H54 (cell line): ENCODE results near the gene XRCC4.
A peak's percentile ranks its signal among the peaks of the same experiment; 100 is the strongest.
"Not testable (repeated sequence)": the region's sequence is repeated elsewhere in the genome, so short reads cannot be mapped to it uniquely, and the experiment has no call there.

ENCODE experiments used
- DNase-seq: peaks from one replicate; pipeline ENCODE4 v3.0.0; 2011; ENCODE audit warnings: low spot score, mixed read lengths; ENCODE audit not compliant: insufficient read length
- FAIRE-seq: peaks from 3 replicates; lab custom pipeline; 2011; peaks lifted over from hg19 to GRCh38; lab: Jason Lieb, UNC
- POLR2A ChIP-seq: IDR thresholded peaks from 2 replicates; pipeline ENCODE4 v1.6.1; 2011; ENCODE audit warnings: low read depth, mild to moderate bottlenecking, low read length

Gene XRCC4

DNA sequence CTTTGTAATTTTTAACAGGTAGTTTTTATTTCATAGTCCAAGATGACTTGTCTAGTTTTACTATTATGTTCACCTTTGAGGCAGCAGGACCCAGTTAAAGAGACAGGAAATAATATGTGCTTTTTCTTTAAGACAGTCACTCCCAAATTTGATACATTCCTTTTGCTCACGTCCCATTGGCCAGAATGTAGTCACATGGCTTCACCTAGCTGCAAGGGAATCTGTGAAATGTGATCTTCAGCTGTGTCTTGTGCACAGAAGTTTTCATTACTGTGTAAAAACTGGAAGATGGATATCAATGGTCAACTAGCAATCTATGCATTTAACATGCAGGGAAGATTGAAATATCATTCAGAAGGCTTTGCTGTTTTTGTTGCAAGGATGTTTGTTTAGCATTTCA, 41.1 kb downstream of the XRCC4 start:
- no peak for TF ChIP-seq POLR2A
- FAIRE-seq (no peak), DNase-seq (no peak)

DNA sequence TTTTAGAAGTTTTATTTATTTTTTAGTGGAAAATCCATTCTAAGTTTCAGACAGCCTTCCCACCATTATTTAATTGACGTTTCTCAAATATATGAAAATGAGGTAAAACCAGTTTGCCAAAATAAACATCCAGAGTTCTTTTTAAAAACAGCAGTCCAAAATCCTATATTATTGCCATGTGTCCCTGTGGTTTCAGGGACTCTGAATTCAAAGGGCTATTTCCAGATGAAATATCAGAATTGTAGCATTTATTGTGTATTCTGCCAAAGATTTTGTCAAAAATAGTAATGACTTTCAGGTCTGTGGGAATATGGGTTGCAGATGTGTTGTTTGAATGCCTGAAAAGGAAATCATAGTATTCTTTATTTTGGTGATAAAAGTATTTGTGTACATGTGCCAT, 41.6 kb downstream of the XRCC4 start:
- no peak for TF ChIP-seq POLR2A
- DNase-seq (no peak), FAIRE-seq (no peak)

- FAIRE-seq (no peak), DNase-seq (no peak)
- TF ChIP-seq POLR2A, result no peak
These were observed 47.2 kb downstream of the XRCC4 start for GRCh38 chr5:83124593-83124992.

DNA sequence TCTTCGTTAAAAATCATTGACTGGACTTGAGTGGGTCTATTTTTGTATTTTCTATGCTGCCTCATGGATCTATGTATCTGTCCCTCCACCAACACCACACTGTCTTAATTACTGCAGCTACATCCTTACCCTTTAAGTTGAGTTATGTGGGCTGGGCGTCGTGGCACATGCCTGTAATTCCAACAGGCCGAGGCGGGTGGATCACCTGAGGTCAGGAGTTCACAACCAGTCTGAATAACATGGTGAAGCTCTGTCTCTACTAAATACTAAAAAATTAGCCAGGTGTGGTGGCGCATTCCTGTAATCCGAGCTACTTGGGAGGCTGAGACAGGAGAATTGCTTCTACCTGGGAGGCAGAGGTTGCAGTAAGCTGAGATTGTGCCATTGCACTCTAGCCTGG, 48.2 kb downstream of the XRCC4 start:
- FAIRE-seq (no peak), DNase-seq (no peak)
- TF ChIP-seq POLR2A, result no peak

DNA sequence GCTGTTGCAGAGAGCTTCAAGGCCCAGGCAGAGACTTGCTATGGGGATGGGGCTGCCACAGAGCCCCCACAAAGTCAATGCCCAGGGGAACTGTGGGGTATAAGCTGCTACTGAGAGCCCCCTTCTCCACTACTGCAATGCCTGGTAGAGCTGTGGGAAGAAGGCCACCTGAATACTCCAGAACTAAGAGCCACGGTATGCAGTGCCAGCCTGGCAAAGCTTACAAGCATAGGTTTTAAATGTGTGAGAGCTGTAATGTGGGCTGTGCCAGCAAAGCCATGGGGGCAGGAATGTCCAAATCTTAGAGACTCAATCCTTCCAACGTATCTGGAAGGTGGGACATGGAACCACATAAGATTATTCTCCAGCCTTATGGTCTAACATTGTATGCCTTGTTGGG, 49.2 kb downstream of the XRCC4 start:
- no peak for DNase-seq
- FAIRE-seq, result no peak
- TF ChIP-seq POLR2A, result no peak

DNA sequence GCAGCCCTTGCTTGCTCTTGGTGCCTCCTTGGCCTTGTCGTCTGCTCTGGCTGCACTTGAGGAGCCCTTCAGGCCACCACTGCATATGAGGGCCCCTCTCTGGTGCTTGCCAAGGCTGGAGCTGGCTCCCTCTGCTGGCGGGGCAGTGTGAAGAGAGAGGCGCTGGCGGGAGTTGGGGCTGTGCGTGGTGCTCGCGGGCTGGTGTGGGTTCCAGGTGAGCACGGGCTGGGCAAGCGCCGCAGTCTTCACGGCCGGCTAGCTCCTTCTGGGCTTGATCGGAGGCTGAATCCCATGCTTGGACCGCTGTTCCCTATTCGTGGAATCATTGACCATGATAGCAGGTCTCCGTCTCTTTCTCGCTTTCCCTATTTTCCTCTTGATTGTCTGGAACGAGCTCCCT, 56.5 kb downstream of the XRCC4 start:
- DNase-seq (no peak), FAIRE-seq (no peak)
- TF ChIP-seq POLR2A, result no peak

GRCh38 chr5:83142526-83142925, 65.2 kb downstream of the XRCC4 start:
- peak; percentile 20 for FAIRE-seq

DNA sequence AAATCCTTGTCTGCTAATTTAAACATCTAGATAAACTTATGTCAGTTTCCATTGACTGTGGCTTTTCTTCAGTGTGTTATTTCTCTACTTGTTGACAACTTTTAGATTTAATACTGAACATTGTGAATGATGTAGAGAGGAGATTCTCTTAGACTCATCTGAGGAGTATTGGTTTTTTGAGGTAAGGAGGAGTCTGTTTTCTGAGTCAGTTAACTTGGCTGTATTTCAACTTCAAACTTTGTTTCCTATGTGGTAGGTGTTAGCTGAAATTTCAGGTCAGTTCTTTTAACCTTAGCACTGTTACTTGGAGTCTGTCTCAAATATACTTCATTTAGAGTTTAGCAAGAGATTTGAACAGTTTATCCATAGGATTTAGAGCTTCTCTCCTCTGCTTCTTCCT, 67.9 kb downstream of the XRCC4 start:
- no peak for FAIRE-seq
- no peak for TF ChIP-seq POLR2A
- DNase-seq, result no peak

More at GRCh38 chr5:83142526-83142925, 65.2 kb downstream of the XRCC4 start:
- no peak for TF ChIP-seq POLR2A
- no peak for DNase-seq

DNA sequence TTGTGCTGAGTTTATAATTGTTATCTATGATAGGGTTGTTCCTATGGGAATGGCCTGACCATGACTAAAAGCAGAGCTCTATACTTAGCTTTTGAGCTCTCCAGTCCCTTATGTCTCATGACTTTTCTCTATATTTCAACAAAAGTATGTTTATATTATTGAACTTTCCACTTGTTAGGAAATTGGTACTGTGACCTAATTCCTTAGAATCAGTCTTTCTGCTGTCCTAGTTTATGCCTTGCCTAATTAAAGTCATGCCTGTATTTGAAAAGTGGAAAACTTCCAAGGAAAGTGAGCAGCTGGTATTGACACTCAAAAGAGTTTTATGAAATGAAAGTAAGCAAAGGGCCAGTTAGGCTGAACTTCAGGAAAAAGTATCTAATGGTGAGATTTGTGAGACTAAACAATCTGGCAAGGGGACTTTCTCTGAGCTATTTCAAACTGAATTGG, 68.6 kb downstream of the XRCC4 start:
- FAIRE-seq, result no peak
- DNase-seq, result no peak
- no peak for TF ChIP-seq POLR2A

DNA sequence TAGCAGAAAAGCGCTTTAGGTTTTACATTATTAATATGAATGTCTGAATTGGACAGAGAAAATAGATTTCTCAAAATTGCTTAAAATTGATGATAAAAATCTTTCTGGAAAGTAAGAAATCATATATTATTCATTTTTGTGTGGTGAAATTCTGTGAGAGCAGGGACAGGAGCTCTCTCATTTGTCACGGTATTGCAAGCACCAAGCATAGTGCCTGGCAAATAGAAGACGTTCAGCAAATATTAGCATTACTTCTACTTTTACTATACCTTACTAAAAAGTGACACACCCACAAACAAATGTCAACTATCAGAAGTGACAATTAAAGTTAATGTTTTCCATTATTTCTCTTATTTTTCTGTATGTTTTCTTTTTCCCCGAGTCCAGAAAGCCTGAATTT, 69.1 kb downstream of the XRCC4 start:
- DNase-seq (no peak), FAIRE-seq (peak; percentile 41)
- no peak for TF ChIP-seq POLR2A

DNA sequence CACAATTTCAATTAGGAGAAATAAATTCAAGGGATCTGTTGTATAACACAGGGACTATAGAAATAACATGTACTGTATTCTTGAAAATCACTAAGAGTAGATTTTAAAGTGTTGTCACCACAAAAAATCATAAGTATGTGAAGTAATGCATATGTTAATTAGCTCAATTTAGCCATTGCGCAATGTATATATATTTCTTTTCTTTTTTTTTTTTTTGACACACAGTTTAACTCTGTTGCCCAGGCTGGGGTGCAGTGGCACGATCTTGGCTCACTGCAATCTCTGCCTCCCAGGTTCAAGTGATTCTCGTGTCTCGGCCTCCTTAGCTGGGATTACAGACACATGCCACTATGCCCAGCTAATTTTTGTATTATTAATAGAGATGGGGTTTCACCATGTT, 70.2 kb downstream of the XRCC4 start:
- no peak for DNase-seq
- FAIRE-seq, result no peak
- no peak for TF ChIP-seq POLR2A

DNA sequence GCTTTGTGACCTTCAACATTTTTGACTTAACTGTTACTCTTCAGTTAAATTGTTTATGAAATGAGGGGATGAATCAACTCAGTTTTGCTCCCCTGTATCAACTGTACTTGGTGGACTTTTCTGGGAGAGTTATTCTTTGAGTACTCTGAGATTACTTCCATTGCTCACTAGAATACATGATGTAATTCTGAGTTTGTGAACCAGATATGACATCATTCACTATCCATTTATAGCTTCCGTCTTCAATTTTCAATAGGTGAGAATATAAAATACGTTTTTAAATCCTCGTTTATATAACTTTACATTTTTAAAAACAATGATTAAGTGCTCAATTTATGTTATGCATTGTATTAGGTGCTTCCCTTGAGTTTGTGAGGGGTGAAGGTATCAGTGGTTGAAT, 71.0 kb downstream of the XRCC4 start:
- TF ChIP-seq POLR2A, result no peak
- DNase-seq (no peak), FAIRE-seq (no peak)

DNA sequence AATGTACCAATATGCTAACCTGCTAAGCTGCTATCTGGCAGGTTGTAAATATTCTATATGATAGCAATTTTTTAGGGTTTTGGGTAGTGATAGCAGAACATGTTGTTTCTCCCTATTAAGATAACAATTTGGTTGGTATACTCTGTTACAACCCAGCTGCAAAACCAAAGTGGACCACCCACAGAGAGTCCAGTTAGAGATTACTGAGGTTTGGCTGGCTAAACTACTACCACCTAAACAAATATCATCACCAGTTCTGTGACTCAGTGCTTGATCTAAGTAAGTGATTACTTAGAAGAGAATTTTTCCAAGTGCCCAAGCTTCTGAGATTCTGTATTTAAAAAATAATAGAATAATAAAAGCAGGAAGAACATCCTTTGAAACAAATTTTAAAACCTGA, 72.3 kb downstream of the XRCC4 start:
- FAIRE-seq (no peak), DNase-seq (no peak)
- TF ChIP-seq POLR2A, result no peak

- no peak for TF ChIP-seq POLR2A
- FAIRE-seq (no peak), DNase-seq (no peak)
These were observed 74.5 kb downstream of the XRCC4 start for GRCh38 chr5:83151821-83152220.

DNA sequence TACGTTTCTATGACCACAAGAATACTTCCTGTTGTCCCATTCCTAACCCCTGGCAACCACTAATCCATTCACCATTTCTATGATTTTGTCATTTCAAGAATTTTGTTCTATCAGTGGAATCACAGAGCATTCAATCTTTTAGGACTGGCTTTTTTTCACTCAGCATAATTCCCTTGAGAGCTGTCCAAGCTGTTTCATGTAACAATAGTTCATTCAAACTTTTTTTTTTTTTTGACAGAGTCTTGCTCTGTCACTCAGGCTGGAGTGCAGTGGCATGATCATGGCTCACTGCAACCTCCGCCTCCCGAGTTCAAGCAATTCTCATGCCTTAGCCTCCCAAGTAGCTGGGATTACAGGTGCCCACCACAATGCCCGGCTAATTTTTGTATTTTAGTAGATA, 75.6 kb downstream of the XRCC4 start:
- not testable (repeated sequence) for DNase-seq, FAIRE-seq

DNA sequence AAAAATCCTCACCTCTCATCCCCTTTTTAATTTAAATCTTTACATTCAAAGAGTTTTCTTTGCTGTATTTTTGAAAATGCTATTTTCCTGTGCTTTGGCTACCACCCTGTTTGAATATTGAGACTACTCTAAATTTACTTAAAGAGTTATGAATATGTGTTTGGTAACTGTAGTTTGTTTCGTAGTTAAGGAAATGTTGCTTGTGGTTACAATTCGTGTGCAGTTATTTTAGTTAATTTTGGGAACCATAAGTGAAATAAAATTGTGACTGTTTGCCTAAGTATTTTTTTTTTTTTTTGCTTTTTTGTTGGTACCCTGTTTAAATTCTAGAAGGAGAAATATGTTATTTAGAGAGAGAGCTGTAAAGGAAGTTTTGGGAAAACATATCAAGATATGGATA, 78.7 kb downstream of the XRCC4 start:
- no peak for DNase-seq
- FAIRE-seq, result no peak
- no peak for TF ChIP-seq POLR2A
